Fibroblast of lung (primary cell): Measurements from ENCODE around the gene NPFFR1.

ENCODE experiments used
- EZH2 ChIP-seq: IDR thresholded peaks from 2 replicates; pipeline ENCODE4 v1.5.1; 2012; ENCODE audit warnings: low read length, control low read depth, mild to moderate bottlenecking; ENCODE audit errors: missing control alignments
- TF ChIP-seq, protein P1 (sequence below), 2 donors: IDR thresholded peaks in 1 of 2; conservative IDR thresholded peaks in 1 of 2; 1 replicate in 1 of 2; 2 replicates in 1 of 2; pipeline ENCODE4 v1.5.1; 2011 to 2012; ENCODE audit warnings: low read length in 2 of 2, control low read depth in 1 of 2, inconsistent platforms in 1 of 2, low read depth in 1 of 2, mild to moderate bottlenecking in 1 of 2

DNA sequence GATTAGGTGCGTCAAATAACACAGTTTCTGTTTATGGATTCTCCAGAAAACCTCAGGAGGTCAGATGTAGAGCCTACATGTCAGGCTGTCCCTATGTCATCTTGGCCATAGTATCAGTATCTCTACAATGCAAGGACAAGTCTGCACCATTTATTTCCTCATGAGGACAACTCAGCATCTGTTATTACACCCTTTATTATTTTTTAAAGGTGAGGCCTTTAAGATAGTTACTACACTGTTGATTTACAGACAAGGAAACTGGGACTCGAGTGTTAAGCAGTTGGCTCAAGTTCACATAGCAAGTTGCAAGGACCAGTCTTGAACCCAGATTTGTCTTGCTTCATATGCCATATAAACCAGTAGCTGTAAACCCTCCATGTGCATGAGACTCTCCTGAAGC is 27.3 kb downstream of the NPFFR1 start:
- TF ChIP-seq, protein P1, sequence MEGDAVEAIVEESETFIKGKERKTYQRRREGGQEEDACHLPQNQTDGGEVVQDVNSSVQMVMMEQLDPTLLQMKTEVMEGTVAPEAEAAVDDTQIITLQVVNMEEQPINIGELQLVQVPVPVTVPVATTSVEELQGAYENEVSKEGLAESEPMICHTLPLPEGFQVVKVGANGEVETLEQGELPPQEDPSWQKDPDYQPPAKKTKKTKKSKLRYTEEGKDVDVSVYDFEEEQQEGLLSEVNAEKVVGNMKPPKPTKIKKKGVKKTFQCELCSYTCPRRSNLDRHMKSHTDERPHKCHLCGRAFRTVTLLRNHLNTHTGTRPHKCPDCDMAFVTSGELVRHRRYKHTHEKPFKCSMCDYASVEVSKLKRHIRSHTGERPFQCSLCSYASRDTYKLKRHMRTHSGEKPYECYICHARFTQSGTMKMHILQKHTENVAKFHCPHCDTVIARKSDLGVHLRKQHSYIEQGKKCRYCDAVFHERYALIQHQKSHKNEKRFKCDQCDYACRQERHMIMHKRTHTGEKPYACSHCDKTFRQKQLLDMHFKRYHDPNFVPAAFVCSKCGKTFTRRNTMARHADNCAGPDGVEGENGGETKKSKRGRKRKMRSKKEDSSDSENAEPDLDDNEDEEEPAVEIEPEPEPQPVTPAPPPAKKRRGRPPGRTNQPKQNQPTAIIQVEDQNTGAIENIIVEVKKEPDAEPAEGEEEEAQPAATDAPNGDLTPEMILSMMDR (conservative IDR thresholded peaks at IDR 0.05 in 1 of 2, IDR thresholded peaks at IDR 0.05 in 1 of 2; ENCODE audit: low read depth in 1 of 2, low read length in 2 of 2) = no peak
- no peak for TF ChIP-seq EZH2
